ENCODE results near the gene DIP2C. TPM values are rescaled to one million over a fixed set of nuclear protein-coding genes. Genes with fewer than 3 reads are reported as not detected.
"Not testable (repeated sequence)": the region's sequence is repeated elsewhere in the genome, so short reads cannot be mapped to it uniquely, and the experiment has no call there.

DIP2C gene
- total RNA-seq, 1 donor from 2014 or later: 0.53 TPM

- Histone ChIP-seq H3K27me3 (ENCODE audit: control insufficient read depth, insufficient read depth, low read length) (no peaks in the 10 kb centered on the region), H3K4me3 (ENCODE audit: low read depth, low read length) (no peak overlapping the region), H3K36me3 (ENCODE audit: control insufficient read depth, insufficient read depth, low read length) (no peaks in the 10 kb centered on the region)
- TF ChIP-seq CTCF (IDR thresholded peaks at IDR 0.05; ENCODE audit: insufficient read depth, low read length, severe bottlenecking): no peak
- FAIRE-seq: no peak
- DNase-seq (ENCODE audit: low read depth): no peak
Observed at GRCh38 chr10:636016-636730, 53.3 kb downstream of the DIP2C start.

- Histone ChIP-seq H3K36me3 (ENCODE audit: control insufficient read depth, insufficient read depth, low read length) (no peaks in the 10 kb centered on the region), H3K4me3 (ENCODE audit: low read depth, low read length) (no peak overlapping the region), H3K27me3 (ENCODE audit: control insufficient read depth, insufficient read depth, low read length) (no peaks in the 10 kb centered on the region)
- no peak for TF ChIP-seq CTCF (IDR thresholded peaks at IDR 0.05; ENCODE audit: insufficient read depth, low read length, severe bottlenecking)
- no peak for FAIRE-seq
- DNase-seq (ENCODE audit: low read depth): no peak
Observed at GRCh38 chr10:635088-635861, 54.2 kb downstream of the DIP2C start.

- DNase-seq (ENCODE audit: low read depth): no peak
- H3K36me3 ChIP-seq (ENCODE audit: control insufficient read depth, insufficient read depth, low read length): no peaks in the 10 kb centered on the region
- no peaks in the 10 kb centered on the region for H3K27me3 ChIP-seq (ENCODE audit: control insufficient read depth, insufficient read depth, low read length)
- no peak for TF ChIP-seq CTCF (IDR thresholded peaks at IDR 0.05; ENCODE audit: insufficient read depth, low read length, severe bottlenecking)
- no peak overlapping the region for H3K4me3 ChIP-seq (ENCODE audit: low read depth, low read length)
- FAIRE-seq: no peak
Observed at GRCh38 chr10:634256-634655, 55.2 kb downstream of the DIP2C start.

- FAIRE-seq (no peak), DNase-seq (ENCODE audit: low read depth) (no peak)
- no peaks in the 10 kb centered on the region for H3K36me3 ChIP-seq (ENCODE audit: control insufficient read depth, insufficient read depth, low read length)
- TF ChIP-seq CTCF (IDR thresholded peaks at IDR 0.05; ENCODE audit: insufficient read depth, low read length, severe bottlenecking): no peak
- no peak overlapping the region for H3K4me3 ChIP-seq (ENCODE audit: low read depth, low read length)
- H3K27me3 ChIP-seq (ENCODE audit: control insufficient read depth, insufficient read depth, low read length): no peaks in the 10 kb centered on the region
Observed at GRCh38 chr10:633279-634245, 55.9 kb downstream of the DIP2C start.

GRCh38 chr10:632807-633177, 56.7 kb downstream of the DIP2C start:
- not testable (repeated sequence) for FAIRE-seq

GRCh38 chr10:632155-632806, 57.2 kb downstream of the DIP2C start:
- not testable (repeated sequence) for H3K4me3 ChIP-seq (ENCODE audit: low read depth, low read length); DNase-seq (ENCODE audit: low read depth); H3K27me3 ChIP-seq (ENCODE audit: control insufficient read depth, insufficient read depth, low read length); H3K36me3 ChIP-seq (ENCODE audit: control insufficient read depth, insufficient read depth, low read length); FAIRE-seq

More at GRCh38 chr10:632807-633177, 56.7 kb downstream of the DIP2C start:
- H3K36me3 ChIP-seq (ENCODE audit: control insufficient read depth, insufficient read depth, low read length); H3K27me3 ChIP-seq (ENCODE audit: control insufficient read depth, insufficient read depth, low read length); H3K4me3 ChIP-seq (ENCODE audit: low read depth, low read length); DNase-seq (ENCODE audit: low read depth): not testable (repeated sequence)

Measured in bronchial epithelial cell (primary cell).